IPS-NIHi7 (cell line): ENCODE data around the gene ALB.
"Not testable (repeated sequence)": the region's sequence is repeated elsewhere in the genome, so short reads cannot be mapped to it uniquely, and the experiment has no call there.

Experiments used
- DNase-seq: peaks from one replicate; pipeline ENCODE4 v3.0.0; 2012; ENCODE audit warnings: mixed read lengths; ENCODE audit errors: extremely low spot score

Gene ALB

DNA sequence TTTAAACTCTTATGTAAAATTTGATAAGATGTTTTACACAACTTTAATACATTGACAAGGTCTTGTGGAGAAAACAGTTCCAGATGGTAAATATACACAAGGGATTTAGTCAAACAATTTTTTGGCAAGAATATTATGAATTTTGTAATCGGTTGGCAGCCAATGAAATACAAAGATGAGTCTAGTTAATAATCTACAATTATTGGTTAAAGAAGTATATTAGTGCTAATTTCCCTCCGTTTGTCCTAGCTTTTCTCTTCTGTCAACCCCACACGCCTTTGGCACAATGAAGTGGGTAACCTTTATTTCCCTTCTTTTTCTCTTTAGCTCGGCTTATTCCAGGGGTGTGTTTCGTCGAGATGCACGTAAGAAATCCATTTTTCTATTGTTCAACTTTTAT lies at the start of gene ALB:
ALB (plus strand) TSS at position 246 of the 400 bp plus-strand sequence; CDS start at position 287, 41 bp downstream.
- DNase-seq = no peak

DNA sequence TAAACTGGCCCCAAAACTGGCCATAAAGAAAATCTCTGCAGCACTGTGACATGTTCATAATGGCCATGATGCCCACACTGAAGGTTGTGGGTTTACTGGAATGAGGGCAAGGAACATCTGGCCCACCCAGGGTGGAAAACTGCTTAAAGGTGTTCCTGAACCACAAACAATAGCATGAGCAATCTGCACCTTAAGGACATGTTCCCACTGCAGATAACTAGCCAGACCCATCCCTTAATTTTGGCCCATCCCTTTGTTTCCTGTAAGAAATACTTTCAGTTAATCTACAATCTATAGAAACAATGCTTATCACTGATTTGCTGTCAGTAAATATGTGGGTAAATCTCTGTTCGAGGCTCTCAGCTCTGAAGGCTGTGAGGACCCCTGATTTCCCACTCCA lies 46.9 kb upstream of the ALB start:
- not testable (repeated sequence) for DNase-seq

DNA sequence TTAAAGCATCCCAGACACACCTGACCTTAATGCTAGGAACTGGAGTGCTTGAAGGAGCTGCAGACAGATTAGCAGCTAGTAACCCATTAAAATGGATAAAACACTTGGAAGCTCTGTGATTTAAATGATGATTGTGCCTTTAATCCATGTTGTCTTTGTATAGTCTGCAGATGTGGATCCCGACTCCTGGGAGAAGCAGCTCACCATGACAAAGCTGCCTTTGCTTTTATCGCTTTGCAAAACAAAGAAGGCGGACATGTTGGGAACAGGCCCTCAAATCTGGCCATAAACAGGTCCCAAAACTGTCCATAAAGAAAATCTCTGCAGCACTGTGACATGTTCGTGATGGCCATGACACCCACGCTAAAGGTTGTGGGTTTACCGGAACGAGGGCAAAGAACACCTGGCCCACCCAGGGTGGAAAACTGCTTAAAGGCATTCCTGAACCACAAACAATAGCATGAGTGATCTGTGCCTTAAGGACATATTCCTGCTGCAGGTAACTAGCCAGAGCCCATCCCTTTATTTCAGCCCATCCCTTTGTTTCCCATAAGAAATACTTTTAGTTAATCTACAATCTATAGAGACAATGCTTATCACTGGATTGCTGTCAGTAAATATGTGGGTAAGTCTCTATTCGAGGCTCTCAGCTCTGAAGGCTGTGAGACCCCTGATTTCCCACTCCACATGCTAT lies 34.4 kb upstream of the ALB start:
- DNase-seq = not testable (repeated sequence)

DNA sequence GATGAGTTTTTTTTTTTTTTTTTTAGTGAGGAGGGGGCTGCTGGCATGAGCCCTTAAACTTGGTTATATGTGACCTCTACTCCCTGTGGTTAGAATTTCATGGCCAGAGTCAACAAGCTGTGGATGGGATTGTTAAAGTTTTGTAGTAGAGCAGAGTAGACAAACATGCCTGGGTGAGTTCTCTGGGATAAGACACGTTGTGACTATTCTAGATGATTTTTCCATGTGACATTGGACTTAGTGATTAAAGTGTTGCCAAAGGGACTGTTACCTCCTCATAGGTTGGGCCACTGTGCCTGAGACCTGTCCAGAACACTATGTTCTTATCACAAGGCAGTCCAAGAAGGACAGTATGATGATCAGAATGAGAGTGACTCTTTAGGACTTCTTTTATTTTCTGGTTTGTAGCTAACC lies 28.8 kb upstream of the ALB start:
- DNase-seq = no peak

DNA sequence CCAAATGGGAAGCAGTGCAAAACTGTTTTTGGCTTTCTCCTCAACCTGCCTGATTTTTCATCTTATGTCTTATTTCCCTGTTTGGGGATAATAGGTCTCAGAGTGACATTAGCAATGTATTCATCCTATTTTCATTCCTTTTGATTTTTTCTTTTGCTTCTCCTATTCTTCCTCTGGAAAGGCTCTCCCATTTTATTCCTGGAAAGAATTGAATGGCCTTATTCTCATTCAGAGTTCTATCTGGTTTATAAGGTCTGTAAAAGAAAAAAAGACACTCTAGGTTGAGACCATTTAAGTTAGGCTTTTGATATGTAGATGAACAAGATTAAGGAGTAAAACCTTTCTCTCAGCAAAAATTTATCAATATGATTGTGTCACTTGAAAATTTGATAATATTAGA lies 27.8 kb upstream of the ALB start:
- no peak for DNase-seq

DNA sequence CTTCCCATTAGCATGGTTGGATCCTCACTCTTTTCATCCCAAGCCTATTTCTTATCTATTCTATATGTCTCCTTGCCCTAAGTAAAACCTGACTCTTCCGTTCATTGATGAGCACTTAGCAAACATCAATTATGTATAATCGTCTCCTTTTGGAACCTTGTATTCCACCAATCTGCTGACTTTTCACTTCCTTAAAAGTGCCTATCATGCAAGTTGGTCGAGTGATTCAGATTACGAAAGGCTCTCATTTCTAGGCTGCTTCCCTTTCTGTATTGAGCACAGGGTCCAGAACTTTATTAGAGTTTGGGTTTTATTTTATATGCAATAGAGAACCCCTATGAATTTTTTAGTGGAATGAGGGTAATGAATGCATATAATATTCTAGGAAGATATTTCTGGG lies 27.1 kb upstream of the ALB start:
- no peak for DNase-seq

DNA sequence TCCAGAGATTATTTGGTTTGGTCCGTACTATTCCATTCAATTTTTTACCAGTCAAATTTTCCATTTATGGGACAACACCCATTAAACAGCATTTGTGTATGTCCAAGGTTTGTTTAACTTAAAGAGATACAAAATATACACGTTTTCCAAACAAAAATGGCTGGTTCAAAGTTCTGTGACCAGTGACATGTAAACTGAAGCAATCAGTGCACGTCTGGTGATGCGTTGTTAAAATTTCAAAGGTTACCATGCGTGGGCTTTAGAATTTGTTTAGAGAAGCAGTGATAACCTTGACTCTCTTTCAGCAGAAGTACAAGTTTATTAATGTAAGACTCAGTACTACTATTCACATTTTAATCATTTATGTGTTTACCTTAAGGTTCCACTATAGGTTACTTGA lies 25.2 kb upstream of the ALB start:
- DNase-seq = no peak

DNA sequence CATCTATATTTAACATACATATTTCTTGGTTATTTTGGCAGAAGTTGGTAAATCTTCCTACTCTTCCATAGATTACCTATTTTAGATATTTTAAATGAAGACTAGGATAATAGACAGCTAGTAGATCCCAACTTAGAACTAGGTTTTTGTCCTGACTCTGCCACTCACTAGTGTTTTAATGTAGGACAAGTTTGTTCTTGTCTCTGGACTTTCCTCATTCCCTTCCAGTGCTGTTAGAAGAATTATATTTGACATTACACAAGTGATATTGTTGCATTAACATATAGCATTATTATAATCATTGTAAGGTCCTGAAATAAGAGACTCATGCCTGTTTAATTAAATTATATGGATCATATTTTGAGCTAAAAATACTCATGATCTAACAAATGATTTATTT lies 24.1 kb upstream of the ALB start:
- DNase-seq = no peak

DNA sequence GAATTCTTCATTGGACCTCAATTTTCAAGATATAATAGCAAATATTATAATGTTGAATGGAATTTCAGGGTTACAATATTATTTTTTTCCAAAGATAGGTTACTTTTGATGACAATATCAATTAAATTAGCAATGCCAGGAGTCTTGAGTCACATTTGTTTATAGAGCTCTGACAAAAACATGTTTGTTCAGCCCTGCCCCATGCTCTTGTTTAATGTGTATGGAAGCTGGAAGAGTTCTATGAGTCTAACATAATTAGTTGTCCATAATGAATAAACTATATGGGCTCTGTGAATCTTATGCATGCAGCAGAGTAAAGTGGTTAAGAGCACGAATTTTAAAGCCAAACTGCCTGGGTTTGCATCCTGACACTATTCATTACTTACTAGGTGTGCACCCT lies 22.9 kb upstream of the ALB start:
- DNase-seq = no peak

DNA sequence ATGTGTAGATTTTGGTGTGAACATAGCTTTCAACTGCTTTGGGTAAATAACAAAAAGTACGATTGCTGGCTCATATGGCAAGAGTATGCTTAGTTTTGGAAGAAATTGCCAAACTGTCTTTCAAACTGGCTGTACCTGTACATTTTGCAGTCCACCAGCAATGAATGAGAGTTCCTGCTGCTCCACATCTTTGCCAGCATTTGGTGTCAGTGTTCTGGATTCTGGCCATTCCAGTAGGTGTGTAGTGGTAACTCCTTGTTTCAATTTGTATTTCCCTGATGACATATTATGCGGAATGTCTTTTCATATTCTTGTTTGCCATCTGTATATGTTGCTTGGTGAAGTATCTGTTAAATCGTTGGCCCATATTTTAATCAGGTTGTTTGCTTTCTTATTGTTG lies 20.6 kb upstream of the ALB start:
- DNase-seq = no peak

DNA sequence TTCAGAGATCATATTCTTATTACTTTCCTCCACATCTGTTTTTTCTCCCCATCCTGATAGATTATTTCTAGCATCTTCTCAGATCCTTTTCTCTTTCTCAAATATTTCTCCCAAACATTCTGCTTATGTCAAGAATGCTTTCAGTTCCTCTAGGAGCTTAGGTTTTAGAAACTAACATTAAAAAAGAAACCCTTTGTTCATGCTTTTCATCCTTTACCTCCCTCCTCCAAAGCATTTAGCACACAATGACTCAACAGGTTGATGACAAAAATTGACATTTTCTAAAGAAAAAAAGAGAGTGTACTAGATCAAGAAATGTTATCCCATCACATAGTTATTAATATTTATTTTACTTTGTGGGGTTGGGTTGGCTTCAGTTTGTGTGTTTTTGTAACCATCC lies 16.5 kb upstream of the ALB start:
- DNase-seq = no peak

DNA sequence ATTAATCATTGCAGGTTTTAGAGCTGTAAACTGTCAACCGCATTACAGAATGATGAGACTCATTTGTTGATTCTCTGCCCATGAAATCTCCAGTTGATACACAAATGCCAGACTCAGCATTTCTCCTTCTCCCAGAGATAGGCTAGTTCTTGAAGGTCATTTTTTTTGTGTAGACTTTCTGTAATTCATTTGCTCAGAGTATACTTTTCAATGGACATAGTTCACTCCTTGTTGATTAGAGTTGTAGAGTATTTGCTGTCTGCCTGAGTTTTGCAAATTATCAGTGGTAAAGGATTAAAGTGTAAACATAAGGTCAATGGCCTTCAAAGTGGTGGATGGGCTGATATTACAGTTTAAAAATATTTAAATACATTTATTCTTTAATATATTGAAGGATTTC lies 15.2 kb upstream of the ALB start:
- DNase-seq = no peak

DNA sequence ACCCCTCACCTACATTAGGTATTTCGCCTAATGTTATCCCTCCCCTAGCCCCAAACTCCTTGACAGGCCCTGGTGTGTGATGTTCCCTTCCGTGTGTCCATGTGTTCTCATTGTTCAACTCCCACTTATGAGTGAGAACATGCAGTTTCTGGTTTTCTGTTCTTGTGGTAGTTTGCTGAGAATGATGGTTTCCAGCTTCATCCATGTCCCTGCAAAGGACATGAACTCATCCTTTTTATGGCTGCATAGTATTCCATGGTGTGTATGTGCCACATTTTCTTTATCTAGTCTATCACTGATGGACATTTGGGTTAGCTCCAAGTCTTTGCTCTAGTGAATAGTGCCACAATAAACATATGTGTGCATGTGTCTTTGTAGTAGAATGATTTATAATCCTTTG lies 14.4 kb upstream of the ALB start:
- DNase-seq = not testable (repeated sequence)

DNA sequence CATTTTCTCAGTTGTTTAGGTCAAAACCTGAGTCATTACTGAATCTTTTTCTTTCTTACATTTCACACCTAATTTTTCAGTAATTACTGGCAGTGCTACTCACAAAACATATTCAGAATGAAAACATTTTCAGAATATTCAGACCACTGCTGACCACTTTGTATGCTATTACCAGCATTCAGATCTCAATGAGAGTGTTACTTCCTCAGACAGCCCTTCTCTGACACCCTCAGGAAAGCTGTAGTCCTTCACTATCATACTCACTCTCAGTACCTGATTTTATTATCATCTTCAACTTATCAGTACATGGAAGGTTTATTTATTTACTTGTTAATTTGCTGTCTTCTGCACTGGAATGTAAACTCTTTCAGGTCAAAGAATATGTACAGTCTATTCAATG lies 12.3 kb upstream of the ALB start:
- no peak for DNase-seq

DNA sequence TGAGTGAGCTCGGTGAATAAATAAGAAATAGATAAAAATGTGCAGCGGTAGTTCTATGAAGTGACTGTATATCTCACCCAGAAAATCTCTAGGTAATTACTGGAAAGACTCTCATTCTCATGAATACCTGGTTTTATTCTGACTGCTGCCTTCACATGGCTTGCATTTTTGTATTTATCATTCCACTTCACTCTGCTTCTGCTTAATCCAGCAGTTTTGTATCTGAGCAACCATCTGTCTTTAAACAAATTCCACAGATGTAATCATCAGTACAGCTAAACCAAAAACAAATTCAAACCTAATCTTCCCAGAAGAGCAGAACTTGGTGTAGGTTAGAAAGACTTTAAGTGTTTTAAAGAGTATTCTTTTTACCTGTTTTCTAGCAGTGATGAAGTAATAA lies 11.2 kb upstream of the ALB start:
- DNase-seq = no peak

DNA sequence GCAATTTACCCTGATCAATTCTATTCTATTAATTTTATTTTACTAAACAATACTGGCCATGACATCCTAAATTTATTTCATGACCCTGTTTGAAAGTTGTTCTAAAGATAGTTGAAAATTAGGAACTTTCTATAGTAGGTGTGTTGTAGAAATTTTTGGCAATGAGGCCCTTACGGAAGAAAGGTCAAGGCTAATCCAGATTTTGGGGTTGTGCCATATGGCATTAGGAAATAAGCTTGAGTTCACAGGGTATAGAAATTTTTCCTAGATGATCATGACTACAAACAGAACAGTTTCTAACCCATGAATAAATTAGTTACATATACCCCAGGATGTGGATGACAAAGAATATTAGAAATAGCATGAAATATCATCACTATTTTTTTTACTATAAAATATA lies 7.8 kb upstream of the ALB start:
- no peak for DNase-seq

DNA sequence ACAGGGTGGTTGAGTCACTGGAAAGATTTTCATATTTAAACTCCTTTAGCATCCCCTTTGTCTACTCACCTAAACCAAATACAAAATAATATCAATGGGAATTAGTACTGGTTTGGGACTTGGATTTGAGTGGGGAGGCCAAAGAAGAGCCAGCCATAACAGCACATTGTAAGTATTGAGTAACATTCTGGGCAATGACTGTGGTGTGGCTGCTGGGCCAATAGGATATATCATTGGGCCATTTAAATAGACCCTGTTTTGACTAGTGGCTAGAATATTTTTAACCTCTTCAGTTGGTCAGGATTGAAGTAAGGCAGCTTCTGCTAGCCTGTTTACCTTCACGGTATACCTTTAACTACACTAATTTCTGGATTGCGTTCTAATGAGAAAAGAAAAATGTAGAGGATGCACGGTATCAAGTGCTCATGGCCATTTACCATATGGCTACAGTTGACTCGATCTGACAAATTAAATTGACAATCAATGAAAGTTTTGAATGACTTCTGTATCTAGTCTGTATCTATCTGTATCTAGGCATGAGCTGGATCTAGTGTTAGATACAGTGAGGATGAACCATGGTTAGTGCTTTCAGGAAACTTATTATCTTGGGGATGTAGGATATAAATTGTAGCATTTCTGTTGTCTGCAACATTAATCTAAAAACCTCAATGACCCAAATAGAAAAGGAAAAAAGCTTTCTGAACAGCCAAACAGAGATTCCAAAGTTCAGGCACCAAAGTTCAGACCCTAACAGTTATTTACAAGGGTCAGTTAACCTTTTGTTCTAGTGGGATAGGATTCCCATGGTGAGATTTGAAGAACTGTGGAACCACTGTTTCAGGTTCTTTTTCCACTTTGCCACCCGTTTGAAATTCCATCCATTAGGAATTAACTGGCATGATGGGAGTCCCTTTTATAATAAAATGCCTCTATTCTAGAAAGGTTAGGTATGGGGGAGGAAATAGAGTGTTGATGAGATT lies 6.8 kb upstream of the ALB start:
- DNase-seq = no peak

DNA sequence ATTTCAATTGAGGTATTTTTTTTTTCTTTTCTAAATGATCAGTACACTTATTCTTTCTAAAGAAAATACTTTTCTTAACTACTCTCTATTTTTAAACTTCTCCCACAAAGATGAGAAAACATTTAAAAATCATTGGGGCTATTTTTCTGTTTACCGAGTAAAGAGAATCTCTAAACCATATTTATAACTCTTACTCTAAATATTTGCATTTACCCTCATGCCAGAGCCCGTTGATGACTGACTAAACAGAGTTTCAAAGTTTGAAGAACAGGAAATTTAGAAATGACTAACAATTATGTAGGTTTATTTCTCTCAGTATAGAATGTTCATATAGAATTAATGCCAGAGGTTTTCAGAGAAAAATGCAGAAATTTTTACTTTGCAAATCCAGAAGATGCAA lies 2.7 kb upstream of the ALB start:
- no peak for DNase-seq

DNA sequence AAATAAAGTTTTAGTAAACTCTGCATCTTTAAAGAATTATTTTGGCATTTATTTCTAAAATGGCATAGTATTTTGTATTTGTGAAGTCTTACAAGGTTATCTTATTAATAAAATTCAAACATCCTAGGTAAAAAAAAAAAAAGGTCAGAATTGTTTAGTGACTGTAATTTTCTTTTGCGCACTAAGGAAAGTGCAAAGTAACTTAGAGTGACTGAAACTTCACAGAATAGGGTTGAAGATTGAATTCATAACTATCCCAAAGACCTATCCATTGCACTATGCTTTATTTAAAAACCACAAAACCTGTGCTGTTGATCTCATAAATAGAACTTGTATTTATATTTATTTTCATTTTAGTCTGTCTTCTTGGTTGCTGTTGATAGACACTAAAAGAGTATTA lies 370 bp downstream of the ALB start:
- no peak for DNase-seq

DNA sequence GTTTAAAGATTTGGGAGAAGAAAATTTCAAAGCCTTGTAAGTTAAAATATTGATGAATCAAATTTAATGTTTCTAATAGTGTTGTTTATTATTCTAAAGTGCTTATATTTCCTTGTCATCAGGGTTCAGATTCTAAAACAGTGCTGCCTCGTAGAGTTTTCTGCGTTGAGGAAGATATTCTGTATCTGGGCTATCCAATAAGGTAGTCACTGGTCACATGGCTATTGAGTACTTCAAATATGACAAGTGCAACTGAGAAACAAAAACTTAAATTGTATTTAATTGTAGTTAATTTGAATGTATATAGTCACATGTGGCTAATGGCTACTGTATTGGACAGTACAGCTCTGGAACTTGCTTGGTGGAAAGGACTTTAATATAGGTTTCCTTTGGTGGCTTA lies 1.1 kb downstream of the ALB start:
- no peak for DNase-seq

DNA sequence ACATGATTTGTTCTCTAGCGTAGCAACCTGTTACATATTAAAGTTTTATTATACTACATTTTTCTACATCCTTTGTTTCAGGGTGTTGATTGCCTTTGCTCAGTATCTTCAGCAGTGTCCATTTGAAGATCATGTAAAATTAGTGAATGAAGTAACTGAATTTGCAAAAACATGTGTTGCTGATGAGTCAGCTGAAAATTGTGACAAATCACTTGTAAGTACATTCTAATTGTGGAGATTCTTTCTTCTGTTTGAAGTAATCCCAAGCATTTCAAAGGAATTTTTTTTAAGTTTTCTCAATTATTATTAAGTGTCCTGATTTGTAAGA lies 2.4 kb downstream of the ALB start:
- DNase-seq = no peak

DNA sequence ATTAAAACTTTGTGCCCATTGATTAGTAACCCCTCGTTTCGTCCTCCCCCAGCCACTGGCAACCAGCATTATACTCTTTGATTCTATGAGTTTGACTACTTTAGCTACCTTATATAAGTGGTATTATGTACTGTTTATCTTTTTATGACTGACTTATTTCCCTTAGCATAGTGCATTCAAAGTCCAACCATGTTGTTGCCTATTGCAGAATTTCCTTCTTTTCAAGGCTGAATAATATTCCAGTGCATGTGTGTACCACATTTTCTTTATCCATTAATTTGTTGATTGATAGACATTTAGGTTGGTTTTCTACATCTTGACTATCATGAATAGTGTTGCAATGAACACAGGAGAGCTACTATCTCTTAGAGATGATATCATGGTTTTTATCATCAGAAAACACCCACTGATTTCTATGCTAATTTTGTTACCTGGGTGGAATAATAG lies 3.2 kb downstream of the ALB start:
- DNase-seq = no peak

DNA sequence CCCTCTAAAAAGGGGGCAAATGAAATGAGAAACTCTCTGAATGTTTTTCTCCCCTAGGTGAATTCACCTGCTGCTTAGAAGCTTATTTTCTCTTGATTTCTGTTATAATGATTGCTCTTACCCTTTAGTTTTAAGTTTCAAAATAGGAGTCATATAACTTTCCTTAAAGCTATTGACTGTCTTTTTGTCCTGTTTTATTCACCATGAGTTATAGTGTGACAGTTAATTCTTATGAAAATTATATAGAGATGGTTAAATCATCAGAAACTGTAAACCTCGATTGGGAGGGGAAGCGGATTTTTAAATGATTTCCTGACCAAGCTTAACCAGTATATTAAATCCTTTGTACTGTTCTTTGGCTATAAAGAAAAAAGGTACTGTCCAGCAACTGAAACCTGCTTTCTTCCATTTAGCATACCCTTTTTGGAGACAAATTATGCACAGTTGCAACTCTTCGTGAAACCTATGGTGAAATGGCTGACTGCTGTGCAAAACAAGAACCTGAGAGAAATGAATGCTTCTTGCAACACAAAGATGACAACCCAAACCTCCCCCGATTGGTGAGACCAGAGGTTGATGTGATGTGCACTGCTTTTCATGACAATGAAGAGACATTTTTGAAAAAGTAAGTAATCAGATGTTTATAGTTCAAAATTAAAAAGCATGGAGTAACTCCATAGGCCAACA lies 4.2 kb downstream of the ALB start:
- no peak for DNase-seq
